ENCODE measurements around the gene ABCC3.

Gene ABCC3

DNA sequence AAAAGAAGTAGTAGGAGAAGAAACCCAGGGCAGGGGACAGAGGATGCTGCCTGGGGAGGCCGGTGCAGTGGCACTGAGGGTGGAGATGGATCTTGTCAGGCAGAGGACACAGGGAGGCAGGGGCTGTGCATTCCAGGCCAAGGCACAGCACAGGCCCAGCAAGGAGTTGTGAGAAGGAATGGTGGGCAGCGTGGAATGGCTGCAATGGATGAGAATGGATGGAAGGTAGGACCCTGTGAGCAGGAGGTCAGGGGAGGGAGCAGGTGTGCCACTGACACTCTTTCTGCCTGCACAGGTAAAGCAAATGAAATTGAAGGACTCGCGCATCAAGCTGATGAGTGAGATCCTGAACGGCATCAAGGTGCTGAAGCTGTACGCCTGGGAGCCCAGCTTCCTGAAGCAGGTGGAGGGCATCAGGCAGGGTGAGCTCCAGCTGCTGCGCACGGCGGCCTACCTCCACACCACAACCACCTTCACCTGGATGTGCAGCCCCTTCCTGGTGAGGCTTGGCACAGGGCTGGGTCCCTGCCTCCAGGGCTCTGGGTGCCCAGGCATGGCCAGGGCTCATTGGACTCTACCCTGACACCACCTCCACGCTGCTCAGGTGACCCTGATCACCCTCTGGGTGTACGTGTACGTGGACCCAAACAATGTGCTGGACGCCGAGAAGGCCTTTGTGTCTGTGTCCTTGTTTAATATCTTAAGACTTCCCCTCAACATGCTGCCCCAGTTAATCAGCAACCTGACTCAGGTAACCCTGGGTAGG is 32.8 kb downstream of the ABCC3 start:
- TF ChIP-seq, protein P1, sequence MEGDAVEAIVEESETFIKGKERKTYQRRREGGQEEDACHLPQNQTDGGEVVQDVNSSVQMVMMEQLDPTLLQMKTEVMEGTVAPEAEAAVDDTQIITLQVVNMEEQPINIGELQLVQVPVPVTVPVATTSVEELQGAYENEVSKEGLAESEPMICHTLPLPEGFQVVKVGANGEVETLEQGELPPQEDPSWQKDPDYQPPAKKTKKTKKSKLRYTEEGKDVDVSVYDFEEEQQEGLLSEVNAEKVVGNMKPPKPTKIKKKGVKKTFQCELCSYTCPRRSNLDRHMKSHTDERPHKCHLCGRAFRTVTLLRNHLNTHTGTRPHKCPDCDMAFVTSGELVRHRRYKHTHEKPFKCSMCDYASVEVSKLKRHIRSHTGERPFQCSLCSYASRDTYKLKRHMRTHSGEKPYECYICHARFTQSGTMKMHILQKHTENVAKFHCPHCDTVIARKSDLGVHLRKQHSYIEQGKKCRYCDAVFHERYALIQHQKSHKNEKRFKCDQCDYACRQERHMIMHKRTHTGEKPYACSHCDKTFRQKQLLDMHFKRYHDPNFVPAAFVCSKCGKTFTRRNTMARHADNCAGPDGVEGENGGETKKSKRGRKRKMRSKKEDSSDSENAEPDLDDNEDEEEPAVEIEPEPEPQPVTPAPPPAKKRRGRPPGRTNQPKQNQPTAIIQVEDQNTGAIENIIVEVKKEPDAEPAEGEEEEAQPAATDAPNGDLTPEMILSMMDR (conservative IDR thresholded peaks at IDR 0.05; ENCODE audit: low read depth, low read length), result no peak
- no peak overlapping the region for H3K4me3 ChIP-seq (ENCODE audit: low read depth, low read length)

GRCh38 chr17:50668025-50668837 is 33.5 kb downstream of the ABCC3 start:
- DNase-seq (ENCODE audit: low read depth), result peak; percentile 49
- TF ChIP-seq, protein P1 (conservative IDR thresholded peaks at IDR 0.05; ENCODE audit: low read depth, low read length), result no peak
- H3K4me3 ChIP-seq (ENCODE audit: low read depth, low read length), result no peak overlapping the region

More for the DNA sequence above, 32.8 kb downstream of the ABCC3 start:
- no peak for DNase-seq (ENCODE audit: low read depth)

- TF ChIP-seq, protein P1 (conservative IDR thresholded peaks at IDR 0.05; ENCODE audit: low read depth, low read length), result no peak
- DNase-seq (ENCODE audit: low read depth), result no peak
- no peak overlapping the region for H3K4me3 ChIP-seq (ENCODE audit: low read depth, low read length)
These were observed 34.3 kb downstream of the ABCC3 start for GRCh38 chr17:50668838-50669581.

GRCh38 chr17:50672071-50672470 is 37.4 kb downstream of the ABCC3 start:
- TF ChIP-seq, protein P1 (conservative IDR thresholded peaks at IDR 0.05; ENCODE audit: low read depth, low read length), result no peak
- H3K4me3 ChIP-seq (ENCODE audit: low read depth, low read length), result no peak overlapping the region
- no peak for DNase-seq (ENCODE audit: low read depth)

DNA sequence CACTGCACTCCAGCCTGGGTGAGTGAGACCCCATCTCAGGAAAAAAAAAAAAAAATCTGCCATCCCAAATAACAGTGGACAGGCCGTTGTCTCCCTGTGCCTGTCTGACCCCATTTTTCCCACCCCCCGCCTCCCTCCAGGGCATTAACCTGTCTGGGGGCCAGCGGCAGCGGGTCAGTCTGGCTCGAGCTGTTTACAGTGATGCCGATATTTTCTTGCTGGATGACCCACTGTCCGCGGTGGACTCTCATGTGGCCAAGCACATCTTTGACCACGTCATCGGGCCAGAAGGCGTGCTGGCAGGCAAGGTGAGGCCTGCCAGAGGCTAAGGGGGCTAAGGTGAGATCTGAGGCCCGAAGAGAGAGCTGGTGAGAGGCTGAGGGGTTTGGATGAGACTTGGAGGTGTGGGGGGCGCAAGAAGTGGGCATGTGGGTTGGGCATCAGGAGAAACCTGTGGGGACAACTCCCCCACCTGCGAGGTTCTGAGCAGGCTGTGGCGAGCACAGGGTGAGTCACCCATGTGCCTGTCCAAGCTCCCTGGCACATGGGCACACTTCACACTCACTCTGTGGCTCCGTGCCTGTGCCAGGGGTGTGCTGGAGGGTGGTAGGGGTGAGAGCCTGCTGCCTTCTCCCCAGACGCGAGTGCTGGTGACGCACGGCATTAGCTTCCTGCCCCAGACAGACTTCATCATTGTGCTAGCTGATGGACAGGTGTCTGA is 38.3 kb downstream of the ABCC3 start:
- no peak overlapping the region for H3K4me3 ChIP-seq (ENCODE audit: low read depth, low read length)
- TF ChIP-seq, protein P1 (conservative IDR thresholded peaks at IDR 0.05; ENCODE audit: low read depth, low read length), result no peak
- DNase-seq (ENCODE audit: low read depth), result no peak

DNA sequence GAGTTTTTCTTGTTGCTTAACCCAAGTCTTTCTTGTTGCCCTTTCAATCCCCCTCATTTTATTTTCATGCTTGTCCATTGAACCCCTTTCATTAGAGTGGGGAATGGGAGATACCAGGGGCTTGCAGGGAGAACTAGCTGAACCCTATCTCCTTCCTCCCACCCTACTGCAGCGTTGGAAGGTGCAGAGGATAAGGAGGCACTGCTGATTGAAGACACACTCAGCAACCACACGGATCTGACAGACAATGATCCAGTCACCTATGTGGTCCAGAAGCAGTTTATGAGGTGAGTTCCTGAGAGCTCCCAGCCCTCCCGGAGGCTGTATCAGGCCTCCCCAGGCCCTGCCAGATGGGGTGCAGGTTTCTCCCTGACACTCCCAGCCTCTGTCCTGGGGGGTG is 40.5 kb downstream of the ABCC3 start:
- no peak overlapping the region for H3K4me3 ChIP-seq (ENCODE audit: low read depth, low read length)
- no peak for DNase-seq (ENCODE audit: low read depth)
- TF ChIP-seq, protein P1 (conservative IDR thresholded peaks at IDR 0.05; ENCODE audit: low read depth, low read length), result no peak

Measured in choroid plexus epithelial cell (primary cell).